NCI-H460 (cell line): Measurements from ENCODE around the gene TRPM3. TPM values are rescaled to one million over a fixed set of nuclear protein-coding genes. Genes with fewer than 3 reads are reported as not detected.

ENCODE experiments used
- DNase-seq: peaks from one replicate; pipeline ENCODE4 v3.0.0-alpha.2; 2016; ENCODE audit warnings: low read depth; ENCODE audit errors: extremely low read depth
- total RNA-seq: library from RNA; depleted of rRNA; stranded (reverse); fragments of >200 nt; shearing (Covaris generic); gene quantifications from 2 replicates; pipeline ENCODE4 v1.2.3, GENCODE V29; 2014

The TRPM3 gene
- total RNA-seq, 1 experiment from 2014 or later = 1.7 TPM

GRCh38 chr9:70567511-70567910 lies 553.9 kb downstream of the TRPM3 start:
- DNase-seq = no peak

DNA sequence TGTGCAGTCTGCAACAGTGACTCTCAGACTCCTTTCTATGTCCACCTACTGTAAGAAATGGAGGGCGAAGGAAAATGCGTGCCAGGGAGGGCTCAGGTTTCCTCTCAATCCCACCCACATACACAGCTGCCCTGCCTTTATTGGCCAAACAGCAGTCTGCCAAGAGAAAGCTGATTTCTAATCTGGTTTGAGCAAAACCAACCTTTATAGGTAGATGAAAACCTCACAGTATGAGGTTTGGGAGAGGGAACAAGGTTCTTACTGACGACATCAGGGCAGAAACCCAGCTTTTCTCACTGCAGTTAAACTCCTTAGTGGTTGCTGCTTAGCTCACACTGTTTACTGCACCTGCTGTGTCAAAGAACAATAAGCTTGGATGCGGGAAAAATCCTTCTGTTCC lies 554.7 kb downstream of the TRPM3 start:
- no peak for DNase-seq

DNA sequence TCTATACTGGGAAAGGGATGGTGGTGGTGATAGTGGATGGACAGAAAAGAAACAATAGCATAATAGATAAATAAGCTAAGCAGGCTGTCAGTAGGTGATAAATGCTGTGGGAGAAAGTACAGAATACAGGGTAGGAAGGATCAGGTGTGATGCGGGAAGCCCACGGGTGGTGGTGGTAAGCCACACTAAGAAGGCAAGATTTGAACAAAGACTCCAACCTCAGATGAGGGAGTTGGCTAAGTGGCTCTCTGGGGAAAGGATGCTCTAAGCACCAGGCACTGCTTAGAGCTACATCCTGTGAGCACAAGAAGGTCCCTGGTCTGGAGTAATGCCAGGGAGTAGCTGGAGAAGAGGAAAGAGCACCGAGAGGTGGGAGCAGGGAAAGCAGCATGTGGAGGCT lies 555.4 kb downstream of the TRPM3 start:
- no peak for DNase-seq

DNA sequence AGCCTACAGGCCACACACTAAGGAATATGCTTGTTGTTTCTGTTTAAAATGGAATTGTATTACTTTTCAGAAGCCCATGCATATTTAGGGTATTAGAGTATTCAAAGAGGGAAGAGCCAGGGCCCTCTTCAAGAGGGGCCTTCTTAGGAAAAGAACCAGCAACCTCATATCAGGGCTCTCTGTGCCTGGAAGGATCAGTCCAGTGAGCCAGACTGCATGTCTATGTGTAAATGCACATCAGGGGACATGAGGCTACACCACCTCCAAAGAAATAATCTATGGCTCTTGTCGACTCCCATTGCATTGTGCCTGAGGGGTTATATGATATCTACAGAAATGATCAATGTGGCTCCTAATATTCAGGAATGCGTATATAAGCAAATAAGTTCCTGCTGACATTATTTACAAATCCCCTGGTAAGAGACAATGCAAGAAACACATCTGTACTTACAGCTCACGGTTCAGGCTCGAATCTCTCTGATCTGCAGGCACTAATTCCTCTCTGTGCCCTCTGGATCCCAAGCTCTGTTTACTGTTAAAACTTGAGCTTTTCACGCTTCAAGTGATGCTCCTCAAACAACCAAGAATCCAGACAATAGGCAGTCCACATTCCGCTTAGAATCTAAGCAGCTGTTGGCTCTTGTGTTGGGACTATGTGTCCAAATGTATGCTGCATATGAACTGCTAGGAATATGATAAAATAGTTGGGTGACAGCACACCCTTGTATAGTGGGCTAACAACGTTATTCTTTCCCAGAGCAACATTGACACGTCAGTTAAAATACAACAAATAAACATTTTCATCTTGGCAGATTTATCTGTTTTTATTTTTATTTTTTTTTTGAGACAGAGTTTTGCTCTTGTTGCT lies 556.7 kb downstream of the TRPM3 start:
- no peak for DNase-seq

DNA sequence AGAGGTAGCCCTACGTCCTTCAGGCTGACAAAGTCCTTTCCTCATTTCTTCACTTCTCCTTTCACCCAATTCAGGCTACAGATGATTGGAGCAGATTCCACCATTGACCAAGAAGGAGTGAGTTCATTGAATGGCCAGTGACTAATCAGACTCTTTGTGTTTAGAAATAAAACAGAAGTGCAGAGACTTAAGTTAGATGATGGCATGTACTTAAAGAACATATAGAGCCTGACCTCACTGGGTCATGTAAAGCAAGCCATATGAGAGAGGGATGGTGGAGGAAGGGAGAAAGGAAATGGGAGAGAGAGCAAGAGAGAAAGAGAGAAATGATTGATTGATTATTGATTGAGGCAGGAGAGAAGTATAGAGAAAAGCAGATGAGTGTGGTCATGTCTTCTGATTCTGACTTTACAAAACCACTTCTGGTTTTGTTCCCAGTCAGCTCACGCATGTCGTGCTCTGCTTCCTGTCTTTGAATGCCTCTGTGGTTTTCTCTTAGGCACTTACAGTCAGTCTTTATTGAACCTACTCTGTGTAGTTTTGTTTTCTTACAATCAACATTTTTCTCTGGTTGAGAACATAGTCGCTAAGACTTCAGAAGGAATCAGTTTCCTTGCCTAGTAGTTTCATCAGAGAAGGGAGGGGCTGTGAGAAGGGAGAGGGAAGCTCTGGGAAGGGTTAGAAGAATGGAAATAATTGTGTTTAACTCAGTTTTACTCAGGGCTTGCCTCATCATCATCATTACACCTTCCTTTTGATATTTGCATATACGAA lies 557.8 kb downstream of the TRPM3 start:
- no peak for DNase-seq

- no peak for DNase-seq
These were observed 558.4 kb downstream of the TRPM3 start for GRCh38 chr9:70563010-70563409.

DNA sequence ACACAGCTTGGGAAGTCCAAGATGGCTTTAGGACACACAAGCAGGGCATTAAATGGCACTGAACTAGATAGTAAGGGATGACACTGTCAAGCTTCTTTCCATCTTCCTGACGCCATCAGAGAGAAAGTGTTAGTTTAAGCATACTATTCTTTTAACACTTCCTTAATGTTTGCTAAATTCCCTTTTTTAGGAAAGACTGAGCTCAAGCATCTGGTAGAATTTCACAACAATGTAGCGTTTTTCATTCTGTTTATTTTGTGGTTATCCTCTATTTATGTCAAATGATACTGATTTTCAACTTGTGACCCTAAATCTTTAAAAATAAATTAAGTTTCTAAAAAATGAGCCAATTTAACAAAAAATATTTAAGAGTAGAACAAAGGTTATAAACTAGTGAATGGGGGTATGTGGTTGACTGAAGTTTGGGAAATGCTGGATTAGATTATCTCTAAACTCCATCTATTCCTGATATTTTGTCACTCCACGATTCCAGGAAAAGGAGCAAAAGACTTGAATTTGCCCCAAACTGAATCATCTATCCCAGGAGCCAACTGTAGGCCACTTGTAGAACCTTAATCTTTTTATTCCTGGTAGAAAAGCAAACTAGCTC lies 559.5 kb downstream of the TRPM3 start:
- no peak for DNase-seq

- DNase-seq = no peak
These were observed 560.3 kb downstream of the TRPM3 start for GRCh38 chr9:70561111-70561510.

GRCh38 chr9:70559102-70559501 lies 562.3 kb downstream of the TRPM3 start:
- no peak for DNase-seq

- DNase-seq = no peak
These were observed 563.6 kb downstream of the TRPM3 start for GRCh38 chr9:70557661-70558369.

- no peak for DNase-seq
These were observed 564.6 kb downstream of the TRPM3 start for GRCh38 chr9:70556771-70557170.

DNA sequence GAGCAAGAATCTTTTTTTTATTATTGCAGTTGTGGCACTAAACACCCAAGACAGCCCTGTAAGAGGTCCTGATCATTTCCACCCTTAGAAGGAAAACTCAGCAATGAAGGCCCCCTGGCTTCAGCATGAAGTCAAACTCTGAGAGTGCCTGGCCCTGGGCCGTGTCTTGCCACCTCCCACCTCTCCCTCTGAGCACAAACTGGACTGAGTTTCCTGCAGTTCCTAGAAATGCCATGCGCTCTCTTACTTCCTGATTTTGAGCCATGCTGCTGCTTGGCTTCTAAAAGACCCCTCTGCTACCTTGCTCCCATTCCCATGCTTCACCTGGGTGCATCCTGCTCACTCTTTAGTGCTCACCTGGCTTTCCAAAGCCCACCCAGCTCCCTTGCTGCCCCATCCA lies 566.5 kb downstream of the TRPM3 start:
- DNase-seq = no peak

GRCh38 chr9:70553707-70554673 lies 567.4 kb downstream of the TRPM3 start:
- no peak for DNase-seq

DNA sequence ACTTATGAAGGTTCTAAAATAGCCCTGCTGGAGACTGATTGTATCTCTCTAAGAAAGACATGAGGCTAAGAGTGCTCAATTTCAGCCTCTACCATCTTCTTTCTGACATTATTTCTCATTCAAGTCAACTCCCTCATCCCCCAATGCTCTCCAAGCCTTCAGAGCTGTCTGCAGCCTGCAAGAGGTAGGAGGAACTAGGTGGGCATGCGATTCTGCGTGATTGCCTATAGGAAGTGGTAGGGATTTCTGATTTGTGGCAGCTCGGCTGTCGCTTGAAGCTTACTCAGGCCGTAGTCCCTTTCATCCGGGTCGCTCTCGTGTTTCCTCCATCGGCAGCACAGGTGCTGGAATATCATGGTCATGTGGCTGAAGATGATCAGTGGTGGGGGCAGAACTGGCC lies 568.9 kb downstream of the TRPM3 start:
- DNase-seq = no peak

DNA sequence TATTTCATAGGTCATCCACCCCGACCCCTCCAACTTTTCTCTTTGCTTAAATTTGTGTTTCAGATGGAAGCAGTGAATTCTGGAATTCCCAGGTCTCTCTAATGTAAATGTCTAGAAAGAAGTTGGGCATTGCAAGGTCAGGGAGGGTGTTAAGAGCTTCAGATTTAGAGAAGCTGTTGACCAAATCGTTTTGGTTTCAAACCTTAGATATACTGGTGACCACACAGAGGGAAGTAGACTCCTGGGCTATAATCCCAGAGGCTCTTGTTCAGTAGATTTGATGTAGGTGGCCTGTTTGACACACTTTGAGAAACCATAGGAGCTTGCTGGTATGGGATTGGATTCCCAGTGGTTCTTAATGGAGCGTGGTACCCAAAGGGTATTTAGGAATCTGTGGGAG lies 569.6 kb downstream of the TRPM3 start:
- no peak for DNase-seq

DNA sequence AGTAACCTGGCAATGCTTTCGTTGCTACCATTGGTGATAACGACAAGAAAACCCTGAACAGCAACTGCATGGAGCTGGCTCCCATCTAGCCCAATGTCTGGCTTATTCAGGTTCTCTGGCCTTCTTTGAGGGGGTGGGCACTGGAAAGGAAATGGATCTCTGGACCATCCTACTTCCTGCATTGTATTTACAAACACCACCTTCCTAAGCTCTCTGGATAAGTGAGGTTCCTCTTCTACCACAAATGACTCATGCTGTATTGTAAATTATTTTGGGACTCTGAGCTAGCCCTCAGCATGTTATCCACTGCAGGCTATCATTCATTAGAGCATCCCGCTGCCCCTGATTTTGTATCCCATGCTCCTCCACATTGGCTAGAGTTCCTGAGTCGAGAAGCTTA lies 570.0 kb downstream of the TRPM3 start:
- no peak for DNase-seq

GRCh38 chr9:70549926-70550325 lies 571.5 kb downstream of the TRPM3 start:
- DNase-seq = no peak

- DNase-seq = no peak
These were observed 579.0 kb downstream of the TRPM3 start for GRCh38 chr9:70542311-70542931.

DNA sequence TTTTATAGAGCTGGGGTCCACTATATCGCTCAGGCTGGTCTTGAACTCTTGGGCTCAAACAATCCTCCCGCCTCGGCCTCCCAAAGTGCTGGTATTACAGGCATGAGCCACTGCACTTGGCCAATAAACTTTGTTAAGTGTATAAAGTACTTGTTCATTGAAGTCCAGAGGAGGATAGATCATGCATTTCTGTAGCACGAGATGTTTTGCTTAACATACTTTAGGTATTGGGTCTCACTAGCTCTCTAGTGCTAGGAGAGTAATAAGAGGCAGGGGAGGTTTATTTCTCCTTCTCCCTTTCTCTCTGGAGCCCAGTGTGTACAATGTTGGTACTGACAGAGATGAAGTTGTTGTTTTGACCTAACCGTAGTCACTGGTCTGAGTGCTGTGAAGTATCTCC lies 581.4 kb downstream of the TRPM3 start:
- DNase-seq = no peak
